Vagina (tissue), 2 donors: ENCODE results near the gene SLC13A5. TPM values are rescaled to one million over a fixed set of nuclear protein-coding genes. Genes with fewer than 3 reads are reported as not detected.

Source experiments
- DNase-seq, 2 donors: peaks; one replicate each; pipeline ENCODE4 v3.0.0-alpha.2; 2017; ENCODE audit errors: extremely low spot score in 2 of 2
- H3K27ac ChIP-seq: fragments of 200-600 bp; sonication (generic); one replicate; pipeline ENCODE4 v1.5.1; 2019
- H3K27me3 ChIP-seq: fragments of 200-600 bp; sonication (generic); one replicate; pipeline ENCODE4 v1.5.1; 2019
- H3K36me3 ChIP-seq, 2 donors: fragments of 200-600 bp; sonication (generic); one replicate each; pipeline ENCODE4 v1.5.1; 2017 to 2019
- H3K4me1 ChIP-seq: fragments of 200-600 bp; sonication (generic); one replicate; pipeline ENCODE4 v1.5.1; 2019
- H3K4me3 ChIP-seq, 2 donors: fragments of 200-600 bp; sonication (generic); 1 replicate in 1 of 2; 2 replicates in 1 of 2; pipeline ENCODE4 v1.5.1; 2016 to 2019
- H3K9me3 ChIP-seq: fragments of 200-600 bp; sonication (generic); one replicate; pipeline ENCODE4 v1.5.1; 2019
- POLR2A ChIP-seq, 2 donors: fragments of 450-650 bp; IDR thresholded peaks; one replicate each; pipeline ENCODE4 v1.6.1; 2017; ENCODE audit warnings: antibody characterized with exemption in 2 of 2, mild to moderate bottlenecking in 2 of 2, moderate library complexity in 2 of 2
- POLR2AphosphoS5 ChIP-seq, 2 donors: sonication (generic); formaldehyde crosslinking; IDR thresholded peaks; one replicate each; pipeline ENCODE4 v1.9.0; 2017; ENCODE audit warnings: antibody characterized with exemption in 2 of 2, mild to moderate bottlenecking in 2 of 2, low read depth in 1 of 2; ENCODE audit not compliant: insufficient read depth in 1 of 2
- intact Hi-C: fragments of 100-400 bp; cut with DNase I; formaldehyde crosslinking; loops from one replicate; pipeline ENCODE4 v1.15.1; 2023
- total RNA-seq: library from RNA; depleted of rRNA; stranded (reverse); fragments of >200 nt; gene quantifications from one replicate; pipeline ENCODE4 v1.2.3, GENCODE V29; 2016
- TF ChIP-seq, protein P1 (sequence below), 3 experiments: fragments of 450-650 bp in 2 of 3; fragments of 200-600 bp in 1 of 3; sonication (generic) in 1 of 3; IDR thresholded peaks; one replicate each; pipeline ENCODE4 v1.5.1; 2017 to 2019; ENCODE audit warnings: antibody characterized with exemption in 3 of 3, mild to moderate bottlenecking in 2 of 3, moderate library complexity in 2 of 3

Gene SLC13A5
- total RNA-seq, 1 donor from 2014 or later: 1.7 TPM

DNA sequence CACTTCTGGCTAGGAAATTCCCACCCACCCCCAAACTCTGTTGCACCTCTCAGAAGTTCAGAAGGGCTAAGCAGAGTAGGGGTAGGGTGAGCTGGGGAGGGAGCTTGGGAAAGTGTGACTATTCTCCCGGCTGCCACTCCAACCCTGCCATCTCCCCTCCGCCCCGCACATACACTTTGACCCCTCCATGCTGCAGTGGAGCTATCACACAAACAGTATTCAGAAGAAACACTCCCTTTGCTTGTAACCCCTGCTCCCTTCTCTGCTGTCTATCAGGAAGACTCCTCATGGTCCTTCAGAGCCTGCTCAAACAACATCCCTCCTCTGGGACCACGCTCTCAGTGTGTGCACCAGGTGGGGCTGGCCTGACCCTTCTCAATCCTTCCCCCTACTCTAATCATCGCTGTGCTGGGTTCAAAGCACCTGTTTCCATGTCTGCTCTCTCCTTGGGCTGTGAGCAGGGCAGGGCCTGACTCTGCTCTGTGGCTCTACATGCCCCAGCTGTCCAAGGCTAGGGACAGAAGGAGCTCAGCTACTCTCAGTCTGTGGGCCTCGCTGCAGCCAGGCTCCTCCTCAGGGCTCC is 8.6 kb downstream of the SLC13A5 start:
- intact Hi-C loops: no loop called here
- DNase-seq: no peak
- TF ChIP-seq POLR2A (IDR thresholded peaks at IDR 0.05): no peak

DNA sequence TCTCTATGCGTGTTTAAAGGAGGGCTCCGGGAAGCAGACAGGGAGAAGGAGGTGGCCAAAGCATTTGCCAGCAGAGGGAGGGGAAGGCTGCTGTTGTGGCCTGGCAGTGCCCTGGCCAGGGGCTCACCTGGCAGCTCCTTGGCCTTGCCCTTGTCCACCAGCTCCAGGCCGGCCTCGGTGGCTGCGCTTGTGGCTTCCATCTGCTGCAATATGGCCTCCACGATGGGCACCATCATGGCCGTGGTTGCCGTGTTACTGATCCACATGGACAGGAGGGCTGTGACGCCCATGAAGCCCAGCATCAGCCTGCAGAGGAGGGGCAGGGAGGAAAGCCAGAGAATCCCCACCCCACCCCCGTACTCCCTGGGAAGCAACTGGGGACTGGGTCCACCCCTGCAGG is 9.4 kb downstream of the SLC13A5 start:
- intact Hi-C loops: no loop called here
- Histone ChIP-seq H3K9me3 (no peaks in the 10 kb centered on the region), H3K4me1 (no peaks in the 10 kb centered on the region), H3K36me3 (no peaks in the 10 kb centered on the region), H3K27me3 (no peaks in the 10 kb centered on the region), H3K27ac (no peak overlapping the region), H3K4me3 (no peak overlapping the region)
- DNase-seq: no peak
- TF ChIP-seq POLR2AphosphoS5 (IDR thresholded peaks at IDR 0.05; ENCODE audit: insufficient read depth in 1 of 2, low read depth in 1 of 2) (no peak), POLR2A (IDR thresholded peaks at IDR 0.05) (no peak)
- TF ChIP-seq, protein P1, sequence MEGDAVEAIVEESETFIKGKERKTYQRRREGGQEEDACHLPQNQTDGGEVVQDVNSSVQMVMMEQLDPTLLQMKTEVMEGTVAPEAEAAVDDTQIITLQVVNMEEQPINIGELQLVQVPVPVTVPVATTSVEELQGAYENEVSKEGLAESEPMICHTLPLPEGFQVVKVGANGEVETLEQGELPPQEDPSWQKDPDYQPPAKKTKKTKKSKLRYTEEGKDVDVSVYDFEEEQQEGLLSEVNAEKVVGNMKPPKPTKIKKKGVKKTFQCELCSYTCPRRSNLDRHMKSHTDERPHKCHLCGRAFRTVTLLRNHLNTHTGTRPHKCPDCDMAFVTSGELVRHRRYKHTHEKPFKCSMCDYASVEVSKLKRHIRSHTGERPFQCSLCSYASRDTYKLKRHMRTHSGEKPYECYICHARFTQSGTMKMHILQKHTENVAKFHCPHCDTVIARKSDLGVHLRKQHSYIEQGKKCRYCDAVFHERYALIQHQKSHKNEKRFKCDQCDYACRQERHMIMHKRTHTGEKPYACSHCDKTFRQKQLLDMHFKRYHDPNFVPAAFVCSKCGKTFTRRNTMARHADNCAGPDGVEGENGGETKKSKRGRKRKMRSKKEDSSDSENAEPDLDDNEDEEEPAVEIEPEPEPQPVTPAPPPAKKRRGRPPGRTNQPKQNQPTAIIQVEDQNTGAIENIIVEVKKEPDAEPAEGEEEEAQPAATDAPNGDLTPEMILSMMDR (IDR thresholded peaks at IDR 0.05): no peak

More for the DNA sequence above, 8.6 kb downstream of the SLC13A5 start:
- H3K4me1 ChIP-seq: no peaks in the 10 kb centered on the region
- H3K9me3 ChIP-seq: no peaks in the 10 kb centered on the region
- no peak overlapping the region for H3K4me3 ChIP-seq
- H3K36me3 ChIP-seq: no peaks in the 10 kb centered on the region
- H3K27me3 ChIP-seq: no peaks in the 10 kb centered on the region
- no peak overlapping the region for H3K27ac ChIP-seq

DNA sequence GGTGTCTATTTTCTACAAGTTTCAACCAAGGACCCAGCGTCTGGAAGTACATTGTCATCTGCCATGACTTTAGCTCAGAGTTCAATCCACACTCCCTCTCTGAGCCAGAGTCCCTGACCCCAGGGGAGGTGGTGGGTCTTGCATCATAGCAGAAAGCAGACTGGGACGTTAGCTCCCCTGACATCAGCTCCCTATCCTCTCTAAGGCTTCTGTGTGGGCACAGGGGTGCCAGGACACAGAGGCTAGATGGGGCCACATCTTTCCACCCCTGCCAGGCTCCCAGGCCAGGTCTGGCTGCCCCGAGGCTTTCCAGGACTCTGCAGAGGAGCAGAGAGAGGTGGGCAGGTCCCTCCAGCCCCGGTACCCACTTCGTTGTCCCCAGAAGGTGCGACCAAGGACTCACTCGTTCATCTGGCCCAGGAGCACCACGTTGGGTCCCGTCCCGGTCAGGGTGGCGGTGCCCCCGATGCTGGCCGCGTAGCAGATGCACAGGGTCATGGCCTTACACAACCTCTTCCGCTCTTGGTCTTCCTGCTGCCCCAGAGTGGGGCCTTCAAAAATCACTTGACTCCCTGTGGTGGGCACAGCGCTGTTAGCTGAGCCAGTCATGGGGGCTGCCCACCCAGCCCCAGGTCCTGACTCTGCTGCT is 10.5 kb downstream of the SLC13A5 start:
- DNase-seq: no peak
- intact Hi-C loops: no loop called here
- Histone ChIP-seq H3K27ac (no peak overlapping the region), H3K4me3 (no peak overlapping the region), H3K36me3 (no peaks in the 10 kb centered on the region), H3K9me3 (no peaks in the 10 kb centered on the region), H3K4me1 (no peaks in the 10 kb centered on the region), H3K27me3 (no peaks in the 10 kb centered on the region)
- TF ChIP-seq POLR2A (IDR thresholded peaks at IDR 0.05) (no peak), POLR2AphosphoS5 (IDR thresholded peaks at IDR 0.05; ENCODE audit: insufficient read depth in 1 of 2, low read depth in 1 of 2) (no peak)
- TF ChIP-seq, protein P1 (IDR thresholded peaks at IDR 0.05): no peak

- H3K4me3 ChIP-seq: no peak overlapping the region
- H3K4me1 ChIP-seq: no peaks in the 10 kb centered on the region
- TF ChIP-seq, protein P1 (IDR thresholded peaks at IDR 0.05): no peak
- TF ChIP-seq POLR2A (IDR thresholded peaks at IDR 0.05): no peak
- TF ChIP-seq POLR2AphosphoS5 (IDR thresholded peaks at IDR 0.05; ENCODE audit: insufficient read depth in 1 of 2, low read depth in 1 of 2): no peak
- H3K36me3 ChIP-seq: no peaks in the 10 kb centered on the region
- H3K9me3 ChIP-seq: no peaks in the 10 kb centered on the region
- no peak overlapping the region for H3K27ac ChIP-seq
- intact Hi-C loops: no loop called here
- H3K27me3 ChIP-seq: no peaks in the 10 kb centered on the region
- DNase-seq: no peak
Measured at GRCh38 chr17:6701719-6702118, 11.4 kb downstream of the SLC13A5 start.

DNA sequence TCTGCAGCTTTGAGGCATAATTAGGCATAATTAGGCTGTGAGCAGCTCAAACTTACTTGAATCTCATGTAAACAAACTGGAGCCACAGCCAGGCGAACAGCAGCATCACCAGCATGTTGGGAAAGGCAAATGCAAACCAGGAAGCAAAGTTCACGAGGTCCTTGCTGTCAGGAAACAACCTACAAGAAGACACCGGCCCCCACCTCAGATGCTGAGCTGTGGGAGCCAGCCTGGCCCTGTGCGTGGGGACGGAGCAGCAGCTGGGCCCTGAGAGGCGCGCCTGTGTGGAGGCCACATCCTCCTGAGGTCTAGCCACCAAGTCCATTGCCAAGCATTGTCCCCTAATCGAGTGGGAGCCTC is 12.2 kb downstream of the SLC13A5 start:
- no peak overlapping the region for H3K27ac ChIP-seq
- H3K4me1 ChIP-seq: no peaks in the 10 kb centered on the region
- intact Hi-C loops: no loop called here
- H3K9me3 ChIP-seq: no peaks in the 10 kb centered on the region
- no peak overlapping the region for H3K4me3 ChIP-seq
- DNase-seq: no peak
- no peaks in the 10 kb centered on the region for H3K36me3 ChIP-seq
- TF ChIP-seq, protein P1 (IDR thresholded peaks at IDR 0.05): no peak
- TF ChIP-seq POLR2A (IDR thresholded peaks at IDR 0.05): no peak
- no peaks in the 10 kb centered on the region for H3K27me3 ChIP-seq
